Fibroblast of lung (primary cell): ENCODE data around the gene PLEKHM2.

ENCODE experiments used
- EZH2 ChIP-seq: IDR thresholded peaks from 2 replicates; pipeline ENCODE4 v1.5.1; 2012; ENCODE audit warnings: low read length, control low read depth, mild to moderate bottlenecking; ENCODE audit errors: missing control alignments
- TF ChIP-seq, protein P1 (sequence below), 2 donors: IDR thresholded peaks in 1 of 2; conservative IDR thresholded peaks in 1 of 2; 1 replicate in 1 of 2; 2 replicates in 1 of 2; pipeline ENCODE4 v1.5.1; 2011 to 2012; ENCODE audit warnings: low read length in 2 of 2, control low read depth in 1 of 2, inconsistent platforms in 1 of 2, low read depth in 1 of 2, mild to moderate bottlenecking in 1 of 2

DNA sequence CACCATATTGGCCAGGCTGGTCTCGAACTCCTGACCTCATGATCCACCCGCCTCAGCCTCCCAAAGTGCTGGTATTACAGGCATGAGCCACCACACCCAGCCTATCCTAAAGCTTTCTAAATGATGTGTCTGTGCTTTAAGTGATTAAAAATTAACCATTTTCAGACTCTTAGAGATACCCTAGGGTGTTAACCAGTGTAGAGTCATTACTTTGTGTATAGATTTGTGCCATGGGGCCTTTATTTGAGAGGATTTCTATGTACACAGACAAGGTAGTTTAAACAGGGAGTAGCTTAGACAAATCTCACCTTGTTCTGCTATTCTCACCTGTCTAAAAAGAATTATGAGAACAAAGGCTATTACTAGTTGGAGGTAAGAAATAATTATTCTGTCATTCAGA is 12.7 kb upstream of the PLEKHM2 start:
- TF ChIP-seq, protein P1, sequence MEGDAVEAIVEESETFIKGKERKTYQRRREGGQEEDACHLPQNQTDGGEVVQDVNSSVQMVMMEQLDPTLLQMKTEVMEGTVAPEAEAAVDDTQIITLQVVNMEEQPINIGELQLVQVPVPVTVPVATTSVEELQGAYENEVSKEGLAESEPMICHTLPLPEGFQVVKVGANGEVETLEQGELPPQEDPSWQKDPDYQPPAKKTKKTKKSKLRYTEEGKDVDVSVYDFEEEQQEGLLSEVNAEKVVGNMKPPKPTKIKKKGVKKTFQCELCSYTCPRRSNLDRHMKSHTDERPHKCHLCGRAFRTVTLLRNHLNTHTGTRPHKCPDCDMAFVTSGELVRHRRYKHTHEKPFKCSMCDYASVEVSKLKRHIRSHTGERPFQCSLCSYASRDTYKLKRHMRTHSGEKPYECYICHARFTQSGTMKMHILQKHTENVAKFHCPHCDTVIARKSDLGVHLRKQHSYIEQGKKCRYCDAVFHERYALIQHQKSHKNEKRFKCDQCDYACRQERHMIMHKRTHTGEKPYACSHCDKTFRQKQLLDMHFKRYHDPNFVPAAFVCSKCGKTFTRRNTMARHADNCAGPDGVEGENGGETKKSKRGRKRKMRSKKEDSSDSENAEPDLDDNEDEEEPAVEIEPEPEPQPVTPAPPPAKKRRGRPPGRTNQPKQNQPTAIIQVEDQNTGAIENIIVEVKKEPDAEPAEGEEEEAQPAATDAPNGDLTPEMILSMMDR (conservative IDR thresholded peaks at IDR 0.05 in 1 of 2, IDR thresholded peaks at IDR 0.05 in 1 of 2; ENCODE audit: low read depth in 1 of 2, low read length in 2 of 2): no peak
- TF ChIP-seq EZH2: no peak
